K562 (cell line): ENCODE measurements around the gene GNAZ. TPM values are rescaled to one million over a fixed set of nuclear protein-coding genes. Genes with fewer than 3 reads are reported as not detected.
A peak's percentile ranks its signal among the peaks of the same experiment; 100 is the strongest.

Experiments used
- ARNT ChIP-seq, 2 experiments: fragments of 450-650 bp; IDR thresholded peaks; 2 replicates each; pipeline ENCODE4 v1.6.1; 2016; ENCODE audit warnings: mild to moderate bottlenecking in 1 of 2
- JUNB ChIP-seq: fragments of 450-650 bp; formaldehyde crosslinking; conservative IDR thresholded peaks from 2 replicates; pipeline ENCODE4 v1.4.0; 2020; ENCODE audit warnings: mild to moderate bottlenecking
- POLR3A ChIP-seq: IDR thresholded peaks from 2 replicates; pipeline ENCODE4 v1.6.1; 2011; ENCODE audit warnings: borderline replicate concordance, mild to moderate bottlenecking, moderate library complexity; ENCODE audit not compliant: insufficient read length, insufficient read depth; ENCODE audit errors: extremely low read depth
- STAT6 ChIP-seq: sonication (generic); formaldehyde crosslinking; IDR thresholded peaks from 2 replicates; pipeline ENCODE4 v1.8.1; 2023; ENCODE audit warnings: mild to moderate bottlenecking, missing genetic modification reagents
- TCF7L2 ChIP-seq: fragments of 150-350 bp; IDR thresholded peaks from 2 replicates; pipeline ENCODE4 v1.6.1; 2016; ENCODE audit warnings: low read depth, mild to moderate bottlenecking, low read length, moderate library complexity
- THAP12 ChIP-seq: fragments of 250-450 bp; sonication (Bioruptor Pico); IDR thresholded peaks from 2 replicates; pipeline ENCODE4 v1.9.0; 2021; ENCODE audit warnings: mild to moderate bottlenecking, inconsistent platforms
- ZNF3 ChIP-seq: fragments of 250-450 bp; sonication (Bioruptor Pico); IDR thresholded peaks from 2 replicates; pipeline ENCODE4 v1.5.0; 2021; ENCODE audit warnings: mild to moderate bottlenecking, moderate library complexity
- polyA plus RNA-seq, 8 experiments: library from polyadenylated mRNA; depleted of rRNA in 4 of 8; stranded (reverse) in 5 of 8; unstranded in 3 of 8; fragments of >200 nt; fragmentation: Nextera tagmentation in 2 of 8; fragmentation: Illumina TruSeq in 1 of 8; extraction: Ambion mirVana in 2 of 8; extraction: Trizol in 1 of 8; gene quantifications; 2 replicates each; pipeline versions ENCODE4 v1.2.1 to v1.2.3, GENCODE V29; 2011 to 2014; ENCODE audit warnings: inconsistent platforms in 1 of 8, missing spikeins in 1 of 8
- total RNA-seq, 7 experiments: library from RNA; depleted of rRNA in 6 of 7; stranded (reverse); fragments of >200 nt in 6 of 7; fragmentation: Illumina TruSeq in 2 of 7; extraction: Trizol in 2 of 7; gene quantifications; 2 replicates each; pipeline versions ENCODE4 v1.2.1 to v1.2.3, GENCODE V29; 2011 to 2021; ENCODE audit warnings: low replicate concordance in 1 of 7
- TF ChIP-seq, protein P1 (sequence below): fragments of 450-650 bp; IDR thresholded peaks from 2 replicates; pipeline ENCODE4 v1.6.1; 2016; ENCODE audit warnings: mild to moderate bottlenecking, moderate library complexity
- TF ChIP-seq, protein P2 (sequence below): sonication (generic); formaldehyde crosslinking; IDR thresholded peaks from 2 replicates; pipeline ENCODE4 v1.5.0; 2020; ENCODE audit warnings: missing genetic modification reagents

Gene GNAZ
- total and polyA plus RNA-seq, 9 of the 15 experiments (the other 6 are each of a cell fraction or from before 2014, with no cell fraction given) = 0.04 to 0.22 (median 0.13) TPM; not detected in 3

DNA sequence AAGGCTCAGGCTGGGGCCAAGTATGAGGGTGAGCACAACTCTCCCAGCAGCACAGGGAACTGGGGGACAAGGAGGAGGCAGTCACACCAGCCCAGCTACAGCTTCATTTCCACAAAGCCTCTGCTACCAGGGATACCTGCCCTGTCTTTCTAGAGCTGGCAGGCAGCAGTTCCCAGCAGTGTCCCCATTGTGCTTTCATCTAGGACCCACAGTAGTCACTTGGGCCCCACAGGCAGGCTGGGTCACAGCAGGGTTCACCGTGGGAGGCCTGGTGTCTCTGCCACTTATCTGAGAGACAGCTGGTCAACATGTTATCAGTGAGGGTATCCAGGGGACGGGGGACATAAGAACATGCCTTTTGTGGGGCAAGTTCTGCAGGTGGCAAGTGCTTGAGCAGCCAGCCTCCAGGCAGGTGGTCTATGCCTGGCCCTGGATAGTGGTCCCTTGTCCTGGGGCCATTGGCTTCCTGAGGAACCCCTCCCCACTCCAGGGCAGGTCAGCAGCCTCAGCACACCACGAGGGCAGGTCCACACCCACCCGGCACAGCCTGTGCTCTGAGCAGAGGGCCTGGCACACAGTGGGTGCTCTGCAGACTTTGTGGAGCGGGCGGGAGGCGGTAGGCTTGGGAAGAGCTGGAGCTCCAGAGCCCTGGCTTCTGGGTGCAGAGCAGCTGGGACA lies 29.9 kb downstream of the GNAZ start (continued):
- TF ChIP-seq, protein P1, sequence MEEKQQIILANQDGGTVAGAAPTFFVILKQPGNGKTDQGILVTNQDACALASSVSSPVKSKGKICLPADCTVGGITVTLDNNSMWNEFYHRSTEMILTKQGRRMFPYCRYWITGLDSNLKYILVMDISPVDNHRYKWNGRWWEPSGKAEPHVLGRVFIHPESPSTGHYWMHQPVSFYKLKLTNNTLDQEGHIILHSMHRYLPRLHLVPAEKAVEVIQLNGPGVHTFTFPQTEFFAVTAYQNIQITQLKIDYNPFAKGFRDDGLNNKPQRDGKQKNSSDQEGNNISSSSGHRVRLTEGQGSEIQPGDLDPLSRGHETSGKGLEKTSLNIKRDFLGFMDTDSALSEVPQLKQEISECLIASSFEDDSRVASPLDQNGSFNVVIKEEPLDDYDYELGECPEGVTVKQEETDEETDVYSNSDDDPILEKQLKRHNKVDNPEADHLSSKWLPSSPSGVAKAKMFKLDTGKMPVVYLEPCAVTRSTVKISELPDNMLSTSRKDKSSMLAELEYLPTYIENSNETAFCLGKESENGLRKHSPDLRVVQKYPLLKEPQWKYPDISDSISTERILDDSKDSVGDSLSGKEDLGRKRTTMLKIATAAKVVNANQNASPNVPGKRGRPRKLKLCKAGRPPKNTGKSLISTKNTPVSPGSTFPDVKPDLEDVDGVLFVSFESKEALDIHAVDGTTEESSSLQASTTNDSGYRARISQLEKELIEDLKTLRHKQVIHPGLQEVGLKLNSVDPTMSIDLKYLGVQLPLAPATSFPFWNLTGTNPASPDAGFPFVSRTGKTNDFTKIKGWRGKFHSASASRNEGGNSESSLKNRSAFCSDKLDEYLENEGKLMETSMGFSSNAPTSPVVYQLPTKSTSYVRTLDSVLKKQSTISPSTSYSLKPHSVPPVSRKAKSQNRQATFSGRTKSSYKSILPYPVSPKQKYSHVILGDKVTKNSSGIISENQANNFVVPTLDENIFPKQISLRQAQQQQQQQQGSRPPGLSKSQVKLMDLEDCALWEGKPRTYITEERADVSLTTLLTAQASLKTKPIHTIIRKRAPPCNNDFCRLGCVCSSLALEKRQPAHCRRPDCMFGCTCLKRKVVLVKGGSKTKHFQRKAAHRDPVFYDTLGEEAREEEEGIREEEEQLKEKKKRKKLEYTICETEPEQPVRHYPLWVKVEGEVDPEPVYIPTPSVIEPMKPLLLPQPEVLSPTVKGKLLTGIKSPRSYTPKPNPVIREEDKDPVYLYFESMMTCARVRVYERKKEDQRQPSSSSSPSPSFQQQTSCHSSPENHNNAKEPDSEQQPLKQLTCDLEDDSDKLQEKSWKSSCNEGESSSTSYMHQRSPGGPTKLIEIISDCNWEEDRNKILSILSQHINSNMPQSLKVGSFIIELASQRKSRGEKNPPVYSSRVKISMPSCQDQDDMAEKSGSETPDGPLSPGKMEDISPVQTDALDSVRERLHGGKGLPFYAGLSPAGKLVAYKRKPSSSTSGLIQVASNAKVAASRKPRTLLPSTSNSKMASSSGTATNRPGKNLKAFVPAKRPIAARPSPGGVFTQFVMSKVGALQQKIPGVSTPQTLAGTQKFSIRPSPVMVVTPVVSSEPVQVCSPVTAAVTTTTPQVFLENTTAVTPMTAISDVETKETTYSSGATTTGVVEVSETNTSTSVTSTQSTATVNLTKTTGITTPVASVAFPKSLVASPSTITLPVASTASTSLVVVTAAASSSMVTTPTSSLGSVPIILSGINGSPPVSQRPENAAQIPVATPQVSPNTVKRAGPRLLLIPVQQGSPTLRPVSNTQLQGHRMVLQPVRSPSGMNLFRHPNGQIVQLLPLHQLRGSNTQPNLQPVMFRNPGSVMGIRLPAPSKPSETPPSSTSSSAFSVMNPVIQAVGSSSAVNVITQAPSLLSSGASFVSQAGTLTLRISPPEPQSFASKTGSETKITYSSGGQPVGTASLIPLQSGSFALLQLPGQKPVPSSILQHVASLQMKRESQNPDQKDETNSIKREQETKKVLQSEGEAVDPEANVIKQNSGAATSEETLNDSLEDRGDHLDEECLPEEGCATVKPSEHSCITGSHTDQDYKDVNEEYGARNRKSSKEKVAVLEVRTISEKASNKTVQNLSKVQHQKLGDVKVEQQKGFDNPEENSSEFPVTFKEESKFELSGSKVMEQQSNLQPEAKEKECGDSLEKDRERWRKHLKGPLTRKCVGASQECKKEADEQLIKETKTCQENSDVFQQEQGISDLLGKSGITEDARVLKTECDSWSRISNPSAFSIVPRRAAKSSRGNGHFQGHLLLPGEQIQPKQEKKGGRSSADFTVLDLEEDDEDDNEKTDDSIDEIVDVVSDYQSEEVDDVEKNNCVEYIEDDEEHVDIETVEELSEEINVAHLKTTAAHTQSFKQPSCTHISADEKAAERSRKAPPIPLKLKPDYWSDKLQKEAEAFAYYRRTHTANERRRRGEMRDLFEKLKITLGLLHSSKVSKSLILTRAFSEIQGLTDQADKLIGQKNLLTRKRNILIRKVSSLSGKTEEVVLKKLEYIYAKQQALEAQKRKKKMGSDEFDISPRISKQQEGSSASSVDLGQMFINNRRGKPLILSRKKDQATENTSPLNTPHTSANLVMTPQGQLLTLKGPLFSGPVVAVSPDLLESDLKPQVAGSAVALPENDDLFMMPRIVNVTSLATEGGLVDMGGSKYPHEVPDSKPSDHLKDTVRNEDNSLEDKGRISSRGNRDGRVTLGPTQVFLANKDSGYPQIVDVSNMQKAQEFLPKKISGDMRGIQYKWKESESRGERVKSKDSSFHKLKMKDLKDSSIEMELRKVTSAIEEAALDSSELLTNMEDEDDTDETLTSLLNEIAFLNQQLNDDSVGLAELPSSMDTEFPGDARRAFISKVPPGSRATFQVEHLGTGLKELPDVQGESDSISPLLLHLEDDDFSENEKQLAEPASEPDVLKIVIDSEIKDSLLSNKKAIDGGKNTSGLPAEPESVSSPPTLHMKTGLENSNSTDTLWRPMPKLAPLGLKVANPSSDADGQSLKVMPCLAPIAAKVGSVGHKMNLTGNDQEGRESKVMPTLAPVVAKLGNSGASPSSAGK = no peak
- TF ChIP-seq ZNF3 = no peak
- TF ChIP-seq, protein P2, sequence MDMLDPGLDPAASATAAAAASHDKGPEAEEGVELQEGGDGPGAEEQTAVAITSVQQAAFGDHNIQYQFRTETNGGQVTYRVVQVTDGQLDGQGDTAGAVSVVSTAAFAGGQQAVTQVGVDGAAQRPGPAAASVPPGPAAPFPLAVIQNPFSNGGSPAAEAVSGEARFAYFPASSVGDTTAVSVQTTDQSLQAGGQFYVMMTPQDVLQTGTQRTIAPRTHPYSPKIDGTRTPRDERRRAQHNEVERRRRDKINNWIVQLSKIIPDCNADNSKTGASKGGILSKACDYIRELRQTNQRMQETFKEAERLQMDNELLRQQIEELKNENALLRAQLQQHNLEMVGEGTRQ = no peak; the same call in 1 of the 2 replicates
- TF ChIP-seq TCF7L2 = no peak
- TF ChIP-seq ARNT (IDR thresholded peaks at IDR 0.05) = no peak
- TF ChIP-seq JUNB (CRISPR knock-in tag) = no peak
- no peak for TF ChIP-seq POLR3A
- peak; percentile 80 for TF ChIP-seq THAP12 (CRISPR knock-in tag)
- no peak for TF ChIP-seq STAT6 (CRISPR knock-in tag)
